ENCODE data around the gene PRR33.

DNA sequence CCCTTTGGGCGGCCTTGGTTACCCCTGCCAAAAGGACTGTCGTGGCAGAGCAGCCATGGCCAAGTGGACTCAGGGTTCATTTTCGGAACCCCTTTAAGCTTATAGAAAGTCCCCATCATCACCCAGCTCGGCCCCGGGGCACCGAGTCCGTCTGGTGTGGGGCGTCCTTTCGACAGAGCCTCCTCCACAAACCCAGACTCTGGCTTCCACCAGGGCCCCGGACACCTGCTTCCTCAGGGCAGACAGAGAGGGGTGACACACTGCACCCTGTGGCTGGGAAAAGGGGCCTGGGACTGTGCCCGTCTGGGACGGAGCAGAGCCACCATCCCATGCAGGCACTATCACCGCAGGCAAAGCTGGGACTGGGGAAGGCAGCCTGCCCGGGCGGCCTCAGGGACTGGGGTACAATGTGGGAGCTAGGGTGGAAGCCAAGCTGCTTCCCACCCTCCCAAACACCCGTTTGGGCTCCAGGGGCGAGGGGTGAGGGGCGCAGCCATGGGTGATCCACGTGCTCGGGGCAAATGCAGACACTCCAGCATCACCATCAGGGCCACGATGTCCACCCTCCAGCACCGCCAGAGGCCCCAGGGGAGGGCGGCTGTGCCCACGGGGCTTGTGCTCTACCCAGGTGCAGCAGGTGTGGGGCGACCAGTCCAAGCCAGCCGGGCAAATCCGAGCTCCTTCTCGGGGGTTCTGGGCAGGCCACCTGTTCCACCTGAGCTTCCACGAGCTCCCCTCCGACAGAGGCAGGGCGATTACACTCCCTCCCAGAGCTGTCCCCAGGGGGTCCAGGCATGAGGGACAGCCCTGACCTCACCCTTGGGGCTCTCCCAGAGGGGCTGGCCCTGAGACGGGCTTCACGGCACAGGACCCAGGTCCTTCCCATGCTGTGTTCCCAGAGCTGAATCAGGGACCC, 43.7 kb upstream of the PRR33 start:
- TF ChIP-seq MAFK (IDR thresholded peaks at IDR 0.05; ENCODE audit: low read length) (no peak), POLR2AphosphoS5 (IDR thresholded peaks at IDR 0.05; ENCODE audit: control insufficient read depth, insufficient read depth, low read depth, low read length) (no peak), TEAD2 (tag; IDR thresholded peaks at IDR 0.05) (no peak), EGR1 (conservative IDR thresholded peaks at IDR 0.05) (no peak), RNF2 (IDR thresholded peaks at IDR 0.05) (no peak), ZNF124 (CRISPR knock-in tag; IDR thresholded peaks at IDR 0.05) (no peak), TCF7L2 (IDR thresholded peaks at IDR 0.05; ENCODE audit: low read depth, low read length) (no peak), RBM34 (IDR thresholded peaks at IDR 0.05; ENCODE audit: borderline replicate concordance, insufficient read depth, low read length) (no peak)
- TF ChIP-seq, protein P1, sequence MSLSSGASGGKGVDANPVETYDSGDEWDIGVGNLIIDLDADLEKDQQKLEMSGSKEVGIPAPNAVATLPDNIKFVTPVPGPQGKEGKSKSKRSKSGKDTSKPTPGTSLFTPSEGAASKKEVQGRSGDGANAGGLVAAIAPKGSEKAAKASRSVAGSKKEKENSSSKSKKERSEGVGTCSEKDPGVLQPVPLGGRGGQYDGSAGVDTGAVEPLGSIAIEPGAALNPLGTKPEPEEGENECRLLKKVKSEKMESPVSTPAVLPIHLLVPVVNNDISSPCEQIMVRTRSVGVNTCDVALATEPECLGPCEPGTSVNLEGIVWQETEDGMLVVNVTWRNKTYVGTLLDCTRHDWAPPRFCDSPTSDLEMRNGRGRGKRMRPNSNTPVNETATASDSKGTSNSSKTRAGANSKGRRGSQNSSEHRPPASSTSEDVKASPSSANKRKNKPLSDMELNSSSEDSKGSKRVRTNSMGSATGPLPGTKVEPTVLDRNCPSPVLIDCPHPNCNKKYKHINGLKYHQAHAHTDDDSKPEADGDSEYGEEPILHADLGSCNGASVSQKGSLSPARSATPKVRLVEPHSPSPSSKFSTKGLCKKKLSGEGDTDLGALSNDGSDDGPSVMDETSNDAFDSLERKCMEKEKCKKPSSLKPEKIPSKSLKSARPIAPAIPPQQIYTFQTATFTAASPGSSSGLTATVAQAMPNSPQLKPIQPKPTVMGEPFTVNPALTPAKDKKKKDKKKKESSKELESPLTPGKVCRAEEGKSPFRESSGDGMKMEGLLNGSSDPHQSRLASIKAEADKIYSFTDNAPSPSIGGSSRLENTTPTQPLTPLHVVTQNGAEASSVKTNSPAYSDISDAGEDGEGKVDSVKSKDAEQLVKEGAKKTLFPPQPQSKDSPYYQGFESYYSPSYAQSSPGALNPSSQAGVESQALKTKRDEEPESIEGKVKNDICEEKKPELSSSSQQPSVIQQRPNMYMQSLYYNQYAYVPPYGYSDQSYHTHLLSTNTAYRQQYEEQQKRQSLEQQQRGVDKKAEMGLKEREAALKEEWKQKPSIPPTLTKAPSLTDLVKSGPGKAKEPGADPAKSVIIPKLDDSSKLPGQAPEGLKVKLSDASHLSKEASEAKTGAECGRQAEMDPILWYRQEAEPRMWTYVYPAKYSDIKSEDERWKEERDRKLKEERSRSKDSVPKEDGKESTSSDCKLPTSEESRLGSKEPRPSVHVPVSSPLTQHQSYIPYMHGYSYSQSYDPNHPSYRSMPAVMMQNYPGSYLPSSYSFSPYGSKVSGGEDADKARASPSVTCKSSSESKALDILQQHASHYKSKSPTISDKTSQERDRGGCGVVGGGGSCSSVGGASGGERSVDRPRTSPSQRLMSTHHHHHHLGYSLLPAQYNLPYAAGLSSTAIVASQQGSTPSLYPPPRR (CRISPR knock-in tag; IDR thresholded peaks at IDR 0.05; ENCODE audit: borderline replicate concordance): no peak
- TF ChIP-seq, protein P2, sequence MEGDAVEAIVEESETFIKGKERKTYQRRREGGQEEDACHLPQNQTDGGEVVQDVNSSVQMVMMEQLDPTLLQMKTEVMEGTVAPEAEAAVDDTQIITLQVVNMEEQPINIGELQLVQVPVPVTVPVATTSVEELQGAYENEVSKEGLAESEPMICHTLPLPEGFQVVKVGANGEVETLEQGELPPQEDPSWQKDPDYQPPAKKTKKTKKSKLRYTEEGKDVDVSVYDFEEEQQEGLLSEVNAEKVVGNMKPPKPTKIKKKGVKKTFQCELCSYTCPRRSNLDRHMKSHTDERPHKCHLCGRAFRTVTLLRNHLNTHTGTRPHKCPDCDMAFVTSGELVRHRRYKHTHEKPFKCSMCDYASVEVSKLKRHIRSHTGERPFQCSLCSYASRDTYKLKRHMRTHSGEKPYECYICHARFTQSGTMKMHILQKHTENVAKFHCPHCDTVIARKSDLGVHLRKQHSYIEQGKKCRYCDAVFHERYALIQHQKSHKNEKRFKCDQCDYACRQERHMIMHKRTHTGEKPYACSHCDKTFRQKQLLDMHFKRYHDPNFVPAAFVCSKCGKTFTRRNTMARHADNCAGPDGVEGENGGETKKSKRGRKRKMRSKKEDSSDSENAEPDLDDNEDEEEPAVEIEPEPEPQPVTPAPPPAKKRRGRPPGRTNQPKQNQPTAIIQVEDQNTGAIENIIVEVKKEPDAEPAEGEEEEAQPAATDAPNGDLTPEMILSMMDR (IDR thresholded peaks at IDR 0.05 in 2 of 3, conservative IDR thresholded peaks at IDR 0.05 in 1 of 3; ENCODE audit: insufficient read depth in 2 of 3, low read depth in 1 of 3, low read length in 3 of 3): no peak

Measured in K562 (cell line).